K562 treated with DMSO at 1 percent for 24 hours (cell line): ENCODE results near the gene SLC17A7. TPM values are rescaled to one million over a fixed set of nuclear protein-coding genes. Genes with fewer than 3 reads are reported as not detected.

Source experiments
- total RNA-seq: library from RNA; unstranded; fragments of 300-600 nt; gene quantifications from 2 replicates; pipeline ENCODE4 v1.2.3, GENCODE V29; 2022; ENCODE audit warnings: low read depth; ENCODE audit not compliant: insufficient read depth

Gene SLC17A7
- 13.7 and 13.9 TPM in 2 replicates for total RNA-seq

DNA sequence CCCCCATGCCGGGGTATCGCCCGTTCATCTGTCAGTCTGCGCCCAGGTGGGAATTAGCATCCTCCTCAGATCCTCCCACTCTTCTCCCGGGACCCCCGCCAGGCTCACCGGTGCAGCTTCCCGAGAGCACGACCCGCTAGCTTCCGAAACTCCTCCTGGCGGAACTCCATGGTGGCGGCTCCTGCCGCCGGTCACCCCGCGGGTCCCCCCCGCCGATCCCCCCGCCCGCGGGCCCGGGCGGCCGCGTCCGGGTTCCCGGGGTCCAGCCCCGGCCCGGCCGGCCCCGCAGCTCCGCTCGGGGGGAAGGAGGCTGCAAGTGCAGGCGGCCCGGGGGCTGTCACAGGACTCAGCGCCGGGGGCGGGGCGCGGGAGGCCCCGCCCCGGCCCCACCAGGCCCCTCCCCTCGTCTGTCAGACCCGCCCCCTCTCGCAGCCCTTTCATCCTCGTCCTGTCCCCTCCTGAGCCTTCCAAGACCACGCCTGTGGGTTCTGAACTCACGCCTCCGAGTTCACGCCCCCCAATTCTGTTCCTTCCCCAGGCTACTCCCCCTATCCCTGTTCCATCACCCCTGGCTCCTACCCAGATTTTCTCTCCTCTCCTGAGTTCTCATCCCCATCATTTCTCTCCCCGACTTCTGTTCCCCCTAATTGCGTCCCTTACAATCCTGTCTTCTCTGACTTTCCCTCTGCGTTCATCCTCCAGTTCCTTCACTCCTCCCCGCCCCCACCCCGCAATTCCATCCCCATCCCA is at the start of gene SLC17A7:
TSS of gene SLC17A7 (minus strand) at position 318 of the 750 bp plus-strand sequence. CDS start at position 170, 148 bp downstream.

DNA sequence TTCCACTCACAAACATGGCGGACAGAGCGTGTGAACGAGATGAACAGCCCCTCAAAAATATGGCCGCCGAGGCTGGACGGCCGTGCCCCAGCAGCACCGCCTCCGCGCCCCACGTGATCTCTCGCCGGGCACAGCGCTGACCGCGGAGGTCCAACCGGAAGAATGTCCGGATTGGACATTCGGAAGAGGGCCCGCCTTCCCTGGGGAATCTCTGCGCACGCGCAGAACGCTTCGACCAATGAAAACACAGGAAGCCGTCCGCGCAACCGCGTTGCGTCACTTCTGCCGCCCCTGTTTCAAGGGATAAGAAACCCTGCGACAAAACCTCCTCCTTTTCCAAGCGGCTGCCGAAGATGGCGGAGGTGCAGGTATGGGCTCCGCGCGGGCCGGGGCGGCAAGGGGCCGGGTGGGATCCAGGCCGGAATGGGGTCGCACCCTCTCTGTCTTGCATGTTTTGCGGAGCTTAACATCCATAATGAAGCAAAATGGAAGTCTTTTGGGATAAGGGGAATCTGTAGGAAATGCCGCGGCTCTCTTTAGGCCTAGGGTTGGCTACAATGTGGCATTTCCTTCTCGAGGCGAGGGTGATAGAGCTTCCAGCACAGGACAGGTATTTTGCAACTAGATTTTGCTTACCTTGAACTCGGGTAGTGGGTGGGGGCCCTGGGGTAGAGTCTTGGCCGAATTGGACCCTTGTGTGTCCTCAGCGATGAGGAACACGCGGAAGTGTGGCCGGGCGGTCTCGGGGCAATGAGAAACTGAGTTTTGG is 46.1 kb upstream of the SLC17A7 start, which contains the start of gene RPL13A:
TSS of gene RPL13A (plus strand) at position 332 of the 769 bp plus-strand sequence. CDS start at position 354, 22 bp downstream.

DNA sequence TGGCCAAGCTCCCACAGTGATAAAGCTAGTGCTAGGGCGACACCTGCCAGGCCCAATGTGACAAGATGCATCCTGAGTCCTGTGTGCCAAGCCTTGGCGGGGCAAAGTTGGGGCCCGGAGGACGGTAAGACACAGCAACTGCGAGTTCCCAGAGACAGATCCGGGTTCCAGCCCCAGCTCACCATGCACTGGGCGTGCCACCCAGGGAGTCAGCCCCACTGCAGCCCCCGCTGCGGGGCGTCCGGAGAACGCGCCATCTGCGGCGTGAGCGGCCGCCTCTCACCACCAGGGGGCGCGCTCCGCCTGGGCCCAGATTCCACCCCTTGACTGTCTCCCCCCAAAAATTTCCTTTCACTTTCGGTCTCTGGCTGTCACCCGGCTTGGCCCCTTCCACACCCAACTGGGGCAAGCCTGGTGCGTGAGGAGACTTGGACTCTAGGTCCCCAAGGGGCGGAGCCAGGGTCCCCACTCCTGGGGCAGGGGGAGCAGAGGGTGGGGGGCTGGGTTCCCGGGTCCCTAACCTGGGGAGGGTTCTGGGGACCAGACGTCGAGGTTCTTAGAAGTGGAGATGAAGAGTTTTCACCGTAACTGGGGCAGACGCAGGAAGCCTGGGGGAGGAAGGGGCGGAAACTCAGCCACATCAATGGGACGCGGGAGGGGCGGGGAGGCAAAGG is 32.7 kb upstream of the SLC17A7 start, which contains the start of gene FLT3LG:
TSS of gene FLT3LG (plus strand) at position 348 of the 674 bp plus-strand sequence. CDS start 425 bp downstream, outside the sequence.

DNA sequence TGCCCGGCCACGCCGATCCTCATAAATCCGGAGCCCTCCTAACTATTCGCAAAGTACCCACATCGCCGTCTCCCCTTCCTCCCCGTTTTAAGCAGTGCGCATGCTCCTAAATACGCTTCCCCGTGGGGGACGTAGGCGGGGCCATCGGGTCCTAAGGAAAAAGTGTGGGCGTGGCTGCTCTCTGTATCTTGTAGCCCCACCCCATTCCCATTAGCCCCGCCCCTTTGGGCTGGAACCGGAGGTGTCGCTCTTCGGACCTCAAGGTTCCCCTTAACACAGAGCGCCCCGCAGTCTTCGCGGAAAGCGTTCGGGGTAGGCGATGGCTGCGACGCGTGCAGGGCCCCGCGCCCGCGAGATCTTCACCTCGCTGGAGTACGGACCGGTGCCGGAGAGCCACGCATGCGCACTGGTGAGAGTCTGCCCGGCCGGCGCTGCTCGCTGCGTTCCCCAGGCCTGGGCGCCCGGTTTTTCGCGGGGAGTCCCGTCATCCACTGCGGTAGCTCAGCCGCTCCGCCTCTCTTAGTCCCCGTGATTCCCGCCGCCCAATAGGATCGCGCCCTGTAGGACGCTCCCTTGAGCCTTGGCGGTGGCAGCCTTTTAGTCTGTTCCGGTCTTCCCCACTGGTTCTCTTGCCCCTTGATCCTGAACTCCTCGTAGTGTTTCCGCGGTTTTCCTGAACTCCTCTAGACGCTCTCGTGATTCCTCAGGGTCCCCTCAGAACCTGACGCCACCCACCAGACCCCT is 11.9 kb upstream of the SLC17A7 start, which contains the start of gene ALDH16A1:
TSS of gene ALDH16A1 (plus strand) at position 213 of the 744 bp plus-strand sequence. CDS start at position 320, 107 bp downstream.

DNA sequence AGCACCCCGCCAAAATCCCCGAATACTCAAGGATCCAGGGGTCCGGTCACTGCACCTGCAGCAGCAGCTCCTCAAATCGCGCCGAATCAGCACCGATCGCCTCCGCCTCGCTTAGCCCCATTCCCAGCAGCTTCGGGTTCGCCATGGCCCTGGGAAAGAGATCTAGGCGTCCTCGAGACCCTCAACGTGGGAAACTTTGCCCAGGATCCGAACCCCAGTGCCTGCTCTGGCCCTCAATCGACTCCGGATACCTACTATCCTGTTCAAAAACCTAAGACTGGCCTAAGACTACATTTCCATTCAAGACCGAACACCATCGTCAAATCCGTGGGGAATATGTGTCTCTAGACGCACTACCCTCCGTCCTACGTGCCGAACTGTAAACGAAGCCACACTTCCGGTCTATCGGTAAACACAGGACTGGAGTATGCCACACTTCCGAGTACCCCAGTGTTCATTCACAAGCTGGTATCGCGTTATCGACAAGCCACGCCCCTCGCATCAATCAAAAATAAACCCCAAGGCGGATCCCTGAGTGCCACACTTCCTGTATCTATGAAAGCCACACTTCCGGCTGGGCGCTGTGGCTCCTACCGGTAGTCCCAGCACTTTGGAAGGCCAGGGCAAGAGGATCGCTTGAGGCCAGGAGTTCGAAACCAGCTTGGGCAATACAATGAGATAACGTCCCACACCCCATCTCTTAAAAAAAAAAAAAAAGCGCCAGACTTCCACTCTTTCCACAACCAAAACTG is 10.3 kb upstream of the SLC17A7 start, which contains the start of gene PIH1D1:
TSS of gene PIH1D1 (minus strand) at position 385 of the 752 bp plus-strand sequence. CDS start at position 145, 240 bp downstream.

DNA sequence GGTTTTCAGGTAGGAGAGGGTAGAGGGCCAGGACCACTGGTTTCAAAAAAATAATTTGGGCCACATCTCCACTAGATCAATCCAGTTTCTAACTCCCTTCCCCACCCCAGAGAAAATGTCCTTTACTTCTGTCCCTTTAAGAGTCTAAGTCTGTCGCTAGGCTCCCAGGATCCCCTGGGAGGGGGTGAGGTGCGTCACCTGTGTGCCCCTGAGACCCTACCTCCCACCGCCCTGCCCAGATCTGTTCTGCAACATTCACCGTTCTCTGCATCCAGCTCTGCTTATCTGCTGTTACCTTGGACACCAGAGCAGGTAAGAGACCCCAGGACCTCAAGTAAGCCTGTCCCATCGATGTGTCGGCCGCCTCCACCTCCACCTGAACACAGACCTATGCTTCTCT is 16.1 kb downstream of the SLC17A7 start, which contains the start of gene GFY:
TSS of gene GFY (plus strand) at position 211 of the 400 bp plus-strand sequence. CDS start 1,043 bp downstream, outside the sequence.

DNA sequence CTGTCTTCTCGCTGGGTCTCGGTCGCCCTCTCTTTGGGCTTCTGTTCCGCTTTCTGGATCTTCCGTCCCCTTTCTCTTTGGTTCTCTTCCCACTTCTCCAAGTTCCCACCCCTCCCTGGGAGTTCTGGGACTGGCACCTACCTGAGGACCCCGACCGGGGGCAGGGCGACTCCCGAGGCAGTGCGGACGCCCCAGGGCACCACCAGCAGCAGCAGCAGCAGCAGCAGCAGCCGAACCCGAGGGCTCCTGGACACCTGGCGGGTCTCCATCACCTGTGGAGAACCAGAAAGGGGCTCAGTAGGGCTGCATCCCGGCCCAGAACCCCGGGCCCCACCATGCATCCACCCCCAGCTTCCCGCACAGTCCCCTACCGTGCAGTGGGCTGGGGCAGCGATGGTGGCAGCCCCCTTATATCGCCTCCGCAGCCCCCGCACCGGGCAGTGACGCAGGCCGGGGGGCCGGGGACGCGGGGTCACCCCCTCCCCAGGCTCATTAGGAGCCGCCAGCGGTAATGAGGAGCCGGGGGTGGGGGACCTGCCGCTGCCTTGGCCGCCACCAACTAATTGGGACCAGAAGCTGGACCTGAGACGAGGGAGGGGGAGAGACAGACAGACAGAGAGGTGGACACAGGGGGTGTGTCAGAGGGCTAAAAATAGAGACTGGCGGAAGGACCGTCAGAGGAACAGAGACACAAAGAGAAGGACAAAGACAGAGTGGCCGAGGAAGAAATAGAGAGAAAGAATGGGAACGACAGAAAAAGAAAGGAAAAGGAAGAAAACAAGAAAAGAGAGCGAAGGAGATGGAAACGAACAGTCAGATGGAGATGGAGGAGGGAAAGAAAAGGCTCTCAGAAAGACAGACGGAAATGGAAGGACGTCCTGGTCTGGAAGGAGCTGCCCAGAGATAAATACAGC is 18.0 kb downstream of the SLC17A7 start, which contains the start of gene PTH2:
TSS of gene PTH2 (minus strand) at position 371 of the 914 bp plus-strand sequence. CDS start at position 269, 102 bp downstream.

DNA sequence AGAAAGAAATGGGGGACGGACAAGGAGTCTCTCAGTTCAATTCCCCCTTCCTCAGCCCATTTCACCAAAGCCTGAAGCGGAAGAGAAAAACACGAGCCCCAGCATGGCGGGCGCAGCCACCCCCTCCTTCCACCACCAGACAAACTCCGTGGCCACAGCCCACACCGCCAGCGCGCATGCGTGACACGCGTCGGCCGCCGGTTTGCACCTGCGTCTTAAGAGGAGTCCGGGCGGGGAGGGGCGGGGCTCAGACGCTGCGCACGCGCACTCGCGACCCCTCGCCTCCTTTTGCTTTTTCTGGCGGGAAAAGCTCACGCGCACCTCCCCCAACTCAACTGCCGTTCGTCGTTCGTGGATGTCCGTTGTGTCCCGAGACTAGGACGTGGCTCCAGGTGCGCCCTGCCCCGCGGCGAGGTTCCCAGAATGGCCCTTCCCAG is 53.4 kb downstream of the SLC17A7 start, which contains the start of gene KASH5:
TSS of gene KASH5 (plus strand) at position 314 of the 437 bp plus-strand sequence. CDS start 2,635 bp downstream, outside the sequence.

Other genes with a start within 250 kb of the SLC17A7 start
- gene SLC6A16, start 116.3 kb downstream of the SLC17A7 start, total RNA-seq, result 0.61 and 0.95 TPM in 2 replicates
- gene CD37, start 106.1 kb downstream of the SLC17A7 start, total RNA-seq, result 30.7 and 44.8 TPM in 2 replicates
- 14.9 and 17.3 TPM in 2 replicates for gene TEAD2, start 79.1 kb downstream of the SLC17A7 start, total RNA-seq
- 1.6 and 2.1 TPM in 2 replicates for gene DKKL1, start 77.7 kb downstream of the SLC17A7 start, total RNA-seq
- 0.87 and 3.0 TPM in 2 replicates for gene KASH5, start 53.3 kb downstream of the SLC17A7 start, total RNA-seq
- gene PTH2, start 18.1 kb downstream of the SLC17A7 start, total RNA-seq, result not detected in 2 replicates
- 0.27 and 0.44 TPM in 2 replicates for gene GFY, start 16.1 kb downstream of the SLC17A7 start, total RNA-seq
- 161 and 190 TPM in 2 replicates for gene PIH1D1, start 10.3 kb upstream of the SLC17A7 start, total RNA-seq
- 39.6 and 44.0 TPM in 2 replicates for gene ALDH16A1, start 11.7 kb upstream of the SLC17A7 start, total RNA-seq
- gene FLT3LG, start 32.7 kb upstream of the SLC17A7 start, total RNA-seq, result 14.1 and 27.0 TPM in 2 replicates
- 8,520 and 8,538 TPM in 2 replicates for gene RPL13A, start 46.1 kb upstream of the SLC17A7 start, total RNA-seq
- gene RPS11, start 54.9 kb upstream of the SLC17A7 start, total RNA-seq, result 6,778 and 6,779 TPM in 2 replicates
- 9.5 and 12.6 TPM in 2 replicates for gene FCGRT, start 71.1 kb upstream of the SLC17A7 start, total RNA-seq
- 7.0 and 7.2 TPM in 2 replicates for gene RCN3, start 86.5 kb upstream of the SLC17A7 start, total RNA-seq
- gene NOSIP, start 139.0 kb upstream of the SLC17A7 start, total RNA-seq, result 389 and 390 TPM in 2 replicates
- gene PRRG2, start 139.8 kb upstream of the SLC17A7 start, total RNA-seq, result 0.47 and 0.51 TPM in 2 replicates
- 18.3 and 18.5 TPM in 2 replicates for gene PRR12, start 149.7 kb upstream of the SLC17A7 start, total RNA-seq
- gene RRAS, start 198.6 kb upstream of the SLC17A7 start, total RNA-seq, result 42.8 and 46.4 TPM in 2 replicates
- 76.9 and 81.6 TPM in 2 replicates for gene SCAF1, start 200.7 kb upstream of the SLC17A7 start, total RNA-seq
- gene IRF3, start 224.3 kb upstream of the SLC17A7 start, total RNA-seq, result 116 and 131 TPM in 2 replicates
- 269 and 286 TPM in 2 replicates for gene BCL2L12, start 224.4 kb upstream of the SLC17A7 start, total RNA-seq
- gene PRMT1, start 235.7 kb upstream of the SLC17A7 start, total RNA-seq, result 183 and 212 TPM in 2 replicates
- 9.0 and 9.7 TPM in 2 replicates for gene ADM5, start 248.1 kb upstream of the SLC17A7 start, total RNA-seq
- 7.8 and 8.0 TPM in 2 replicates for gene CPT1C, start 249.6 kb upstream of the SLC17A7 start, total RNA-seq